ENCODE results near the gene CTSD. TPM values are rescaled to one million over a fixed set of nuclear protein-coding genes. Genes with fewer than 3 reads are reported as not detected.
A peak's percentile ranks its signal among the peaks of the same experiment; 100 is the strongest.

CTSD gene
- total RNA-seq, 1 donor from 2014 or later = 986 TPM

- DNase-seq (no peak), ATAC-seq (ENCODE audit: poor library complexity) (no peak)
- intact Hi-C loops (cut with DNase I) = no loop called here
Measured at GRCh38 chr11:1749395-1750351, 14.1 kb downstream of the CTSD start.

DNA sequence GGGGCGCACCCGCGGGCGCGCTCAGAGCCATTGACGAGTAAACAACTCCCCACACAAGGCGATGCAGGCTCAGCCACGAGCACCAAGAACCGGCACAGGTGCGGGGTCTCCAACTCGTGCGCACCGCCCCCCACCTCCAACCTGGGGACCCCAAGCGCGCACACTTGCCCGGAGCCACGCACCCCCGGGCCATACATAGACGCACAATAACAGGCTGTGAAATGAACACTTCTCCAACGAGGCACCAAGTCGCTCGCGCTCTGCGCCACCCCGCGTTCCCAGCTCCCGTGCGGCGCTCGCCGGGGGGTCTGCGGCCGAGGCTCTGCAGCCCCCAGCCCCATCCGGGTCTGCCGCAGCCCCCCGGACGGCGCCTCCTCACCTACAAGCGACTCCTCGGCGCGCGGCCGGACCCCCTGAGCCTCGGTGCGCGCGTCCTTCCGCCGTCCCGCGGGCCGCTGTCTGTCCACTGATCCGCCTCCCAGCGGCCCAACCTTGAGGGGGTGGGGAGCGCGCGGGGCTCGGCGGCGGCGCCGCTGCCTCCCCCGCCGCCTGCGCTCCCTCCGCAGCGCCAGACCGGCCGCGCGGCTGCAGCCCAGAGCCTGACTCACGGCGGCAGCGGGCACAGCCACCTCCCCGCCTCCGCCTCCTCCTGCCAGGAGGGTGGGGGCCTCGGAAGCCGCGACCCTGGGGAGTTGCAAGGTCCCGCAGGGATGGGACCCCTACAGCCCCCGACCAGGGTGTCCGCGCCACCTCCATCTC lies 14.9 kb downstream of the CTSD start:
- ATAC-seq (ENCODE audit: poor library complexity) (peak; percentile 22), DNase-seq (peak; percentile 46)

GRCh38 chr11:1747753-1748635 lies 15.7 kb downstream of the CTSD start:
- intact Hi-C loops (cut with DNase I) = no loop called here
- DNase-seq (peak; percentile 57), ATAC-seq (ENCODE audit: poor library complexity) (peak; percentile 29)

More for the DNA sequence above, 14.9 kb downstream of the CTSD start:
- intact Hi-C loops (cut with DNase I) = no loop called here

GRCh38 chr11:1746956-1747752 lies 16.6 kb downstream of the CTSD start:
- ATAC-seq (ENCODE audit: poor library complexity) (no peak), DNase-seq (no peak)
- intact Hi-C loops (cut with DNase I) = no loop called here

DNA sequence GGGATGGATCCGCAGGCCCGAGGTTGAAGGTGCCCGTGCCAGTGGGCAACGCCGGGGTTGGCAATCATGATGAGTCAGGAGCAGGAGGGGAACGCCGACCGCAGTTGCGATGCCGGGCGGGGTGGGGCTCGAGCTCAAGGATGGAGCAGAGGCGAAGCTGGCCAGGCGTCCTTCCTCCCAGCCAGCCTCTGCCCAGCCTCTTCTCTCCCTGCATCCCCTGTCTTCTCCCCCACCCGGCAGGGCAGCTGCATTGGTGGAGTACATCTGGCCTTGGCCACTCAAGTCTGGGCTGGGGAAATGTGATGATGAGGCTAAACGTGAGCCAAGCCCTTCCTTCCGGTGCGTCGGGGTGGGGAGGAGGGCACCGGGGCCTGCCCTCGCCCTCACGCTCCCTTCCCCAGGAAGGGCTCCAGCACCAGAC lies 17.2 kb downstream of the CTSD start:
- peak; percentile 66 for DNase-seq
- intact Hi-C loops (cut with DNase I) = no loop called here
- ATAC-seq (ENCODE audit: poor library complexity) = no peak

GRCh38 chr11:1745701-1746320 lies 17.9 kb downstream of the CTSD start:
- intact Hi-C loops (cut with DNase I) = no loop called here
- ATAC-seq (ENCODE audit: poor library complexity) (no peak), DNase-seq (no peak)

GRCh38 chr11:1744891-1745700 lies 18.6 kb downstream of the CTSD start:
- peak; percentile 50 for ATAC-seq (ENCODE audit: poor library complexity)
- DNase-seq = peak; percentile 51
- intact Hi-C loops (cut with DNase I) = no loop called here

DNA sequence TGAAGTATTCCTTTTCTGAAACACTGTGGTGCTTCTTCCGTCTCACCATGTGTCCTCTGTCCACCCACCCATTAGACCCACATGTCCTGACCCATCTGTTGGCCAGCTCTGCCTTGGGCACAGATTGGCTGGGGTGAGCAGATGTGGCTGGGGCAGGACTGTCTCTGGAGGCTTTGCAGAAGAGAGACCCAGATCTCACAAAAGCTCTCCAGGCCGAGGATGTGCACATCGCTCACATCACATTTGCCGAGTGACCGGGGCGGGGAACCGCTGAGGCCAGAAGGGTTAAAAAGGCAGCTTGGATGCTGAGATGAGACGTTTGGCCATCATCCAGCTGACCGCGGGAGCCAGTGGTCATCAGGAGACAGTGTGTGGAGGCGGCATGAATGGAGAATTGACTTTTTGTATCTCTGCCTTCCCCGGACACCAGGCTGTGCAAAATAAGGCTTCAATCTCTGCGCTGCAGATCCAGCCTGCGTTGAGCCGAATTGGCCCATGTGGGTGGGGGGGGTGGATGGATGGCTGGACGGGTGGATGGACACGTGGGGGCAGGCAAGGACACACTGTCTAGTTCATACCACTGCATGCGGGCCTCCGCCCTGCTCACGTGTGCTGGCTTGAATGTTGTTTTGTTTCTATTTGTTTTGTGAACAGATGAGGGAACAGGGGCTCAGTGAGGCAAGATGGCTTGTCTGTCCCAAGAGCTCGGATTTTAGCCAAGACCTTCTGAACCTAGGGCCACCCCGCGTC lies 19.4 kb downstream of the CTSD start:
- ATAC-seq (ENCODE audit: poor library complexity) = peak; percentile 47
- DNase-seq = peak; percentile 56
- intact Hi-C loops (cut with DNase I) = no loop called here

GRCh38 chr11:1743585-1744136 lies 20.1 kb downstream of the CTSD start:
- no peak for DNase-seq
- no peak for ATAC-seq (ENCODE audit: poor library complexity)
- intact Hi-C loops (cut with DNase I) = no loop called here

DNA sequence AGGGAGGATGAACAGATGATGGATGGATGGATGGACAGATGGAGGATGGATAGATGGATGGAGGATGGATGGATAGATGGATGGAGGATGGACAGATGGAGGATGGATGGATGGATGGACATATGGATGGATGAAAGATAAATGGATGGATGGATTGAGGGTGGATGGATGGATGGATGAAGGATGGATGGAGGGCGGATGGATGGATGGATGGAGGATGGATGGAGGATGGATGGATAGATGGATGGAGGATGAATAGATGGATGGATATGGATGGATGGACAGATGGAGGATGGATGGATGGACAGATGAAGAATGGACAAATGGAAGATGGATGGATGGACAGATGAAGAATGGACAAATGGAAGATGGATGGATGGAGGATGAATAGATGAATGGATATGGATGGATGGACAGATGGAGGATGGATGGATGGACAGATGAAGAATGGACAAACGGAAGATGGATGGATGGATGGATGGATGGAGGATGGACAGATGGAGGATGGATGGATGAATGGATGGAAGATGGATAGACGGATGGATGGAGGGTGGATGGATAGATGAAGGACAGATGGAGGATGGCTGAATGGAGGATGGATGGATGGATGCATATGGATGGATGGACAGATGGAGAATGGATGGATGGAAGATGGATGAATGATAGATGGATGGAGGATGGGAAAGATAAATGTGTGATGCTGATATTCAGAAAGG lies 20.7 kb downstream of the CTSD start:
- intact Hi-C loops (cut with DNase I) = no loop called here
- ATAC-seq (ENCODE audit: poor library complexity) (no peak), DNase-seq (no peak)

DNA sequence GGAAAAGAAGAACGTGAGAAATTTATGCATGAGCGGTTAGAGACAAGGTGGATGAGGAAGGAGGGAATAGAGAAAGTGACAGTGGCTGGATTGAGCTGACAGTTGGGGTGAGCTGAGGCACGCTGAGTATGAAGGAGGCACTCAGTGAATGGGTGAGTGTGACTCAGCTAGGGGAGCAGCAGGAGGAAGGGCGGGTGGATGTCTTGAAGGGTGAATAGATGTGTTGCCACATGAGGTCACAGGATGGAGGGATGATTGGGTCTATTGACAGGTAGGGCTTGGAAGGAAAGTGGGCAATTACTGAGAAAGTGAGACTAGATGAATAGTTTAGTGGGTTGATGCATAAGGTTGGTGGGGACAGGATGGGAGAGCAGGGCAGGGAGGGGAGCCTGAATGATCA lies 21.4 kb downstream of the CTSD start:
- intact Hi-C loops (cut with DNase I) = no loop called here
- DNase-seq = no peak
- no peak for ATAC-seq (ENCODE audit: poor library complexity)

GRCh38 chr11:1741741-1742140 lies 22.0 kb downstream of the CTSD start:
- ATAC-seq (ENCODE audit: poor library complexity) (no peak), DNase-seq (no peak)
- intact Hi-C loops (cut with DNase I) = no loop called here

- intact Hi-C loops (cut with DNase I) = no loop called here
Measured at GRCh38 chr11:1740786-1741530, 22.8 kb downstream of the CTSD start.

GRCh38 chr11:1739576-1739975 lies 24.2 kb downstream of the CTSD start:
- intact Hi-C loops (cut with DNase I) = no loop called here
- ATAC-seq (ENCODE audit: poor library complexity) = no peak
- no peak for DNase-seq

More at GRCh38 chr11:1740786-1741530, 22.8 kb downstream of the CTSD start:
- DNase-seq = no peak
- ATAC-seq (ENCODE audit: poor library complexity) = no peak

DNA sequence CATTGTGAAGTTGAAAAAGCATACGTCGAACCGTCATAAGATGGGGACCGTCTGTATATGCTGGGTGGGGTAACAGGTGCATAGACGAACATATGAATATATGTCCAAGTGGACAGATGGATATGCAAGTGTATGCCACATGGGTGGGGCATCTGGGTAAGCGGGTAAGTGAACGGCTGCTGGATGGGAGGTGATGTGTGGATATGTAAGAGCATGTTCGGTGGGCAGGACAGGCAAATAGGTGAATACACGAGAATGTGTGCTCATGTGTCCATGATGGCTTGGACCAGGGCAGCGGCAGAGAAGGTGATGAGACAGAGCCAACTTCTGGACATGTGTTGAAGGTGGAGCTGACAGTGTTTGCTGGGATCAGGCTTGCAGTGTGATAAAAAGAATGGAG lies 25.3 kb downstream of the CTSD start:
- DNase-seq (no peak), ATAC-seq (ENCODE audit: poor library complexity) (no peak)
- intact Hi-C loops (cut with DNase I) = no loop called here
